Lower leg skin (tissue), 3 donors: Measurements from ENCODE around the gene FBXW9.

Source experiments
- CTCF ChIP-seq, 3 donors: fragments of 450-650 bp; IDR thresholded peaks; one replicate each; pipeline ENCODE4 v1.5.1; 2016; ENCODE audit warnings: antibody characterized with exemption in 3 of 3, mild to moderate bottlenecking in 3 of 3, moderate library complexity in 2 of 3
- POLR2A ChIP-seq, 2 donors: fragments of 450-650 bp; IDR thresholded peaks; one replicate each; pipeline ENCODE4 v1.6.1; 2016 to 2017; ENCODE audit warnings: antibody characterized with exemption in 2 of 2, mild to moderate bottlenecking in 1 of 2, moderate library complexity in 1 of 2

GRCh38 chr19:12723381-12723640, 26.9 kb upstream of the FBXW9 start:
- TF ChIP-seq POLR2A (IDR thresholded peaks at IDR 0.05) (no peak), CTCF (IDR thresholded peaks at IDR 0.05) (no peak)
